Esophagus muscularis mucosa (tissue), 4 donors: Measurements from ENCODE around the gene ZNF560. TPM values are rescaled to one million over a fixed set of nuclear protein-coding genes. Genes with fewer than 3 reads are reported as not detected.

Source experiments
- DNase-seq: peaks from one replicate; pipeline ENCODE4 v3.0.0-alpha.2; 2017; ENCODE audit errors: extremely low spot score
- H3K27ac ChIP-seq, 4 donors: fragments of 200-600 bp; sonication (generic); replicated peaks in 1 of 4; 1 replicate in 3 of 4; 2 replicates in 1 of 4; pipeline ENCODE4 v1.5.1; 2016 to 2019; ENCODE audit warnings: mild to moderate bottlenecking in 1 of 4
- H3K27me3 ChIP-seq, 4 donors: fragments of 200-600 bp; sonication (generic); one replicate each; pipeline versions ENCODE4 v1.5.1 to v1.6.0; 2016 to 2019
- H3K36me3 ChIP-seq, 4 donors: fragments of 200-600 bp; sonication (generic); one replicate each; pipeline ENCODE4 v1.5.1; 2016 to 2019
- H3K4me1 ChIP-seq, 4 donors: fragments of 200-600 bp; sonication (generic); one replicate each; pipeline ENCODE4 v1.5.1; 2016 to 2019
- H3K4me3 ChIP-seq, 4 donors: fragments of 200-600 bp; sonication (generic); 1 replicate in 2 of 4; 2 replicates in 2 of 4; pipeline ENCODE4 v1.5.1; 2016 to 2019; ENCODE audit warnings: mild to moderate bottlenecking in 4 of 4, moderate library complexity in 1 of 4
- H3K9me3 ChIP-seq, 4 donors: fragments of 200-600 bp; sonication (generic); 1 replicate in 3 of 4; 2 replicates in 1 of 4; pipeline ENCODE4 v1.5.1; 2016 to 2019
- EP300 ChIP-seq: sonication (generic); formaldehyde crosslinking; IDR thresholded peaks from one replicate; pipeline ENCODE4 v1.6.1; 2017; ENCODE audit warnings: antibody characterized with exemption
- POLR2A ChIP-seq: fragments of 450-650 bp; IDR thresholded peaks from one replicate; pipeline ENCODE4 v1.6.1; 2017; ENCODE audit warnings: antibody characterized with exemption, moderate library complexity, mild to moderate bottlenecking, low read depth
- POLR2AphosphoS5 ChIP-seq, 2 donors: sonication (generic); formaldehyde crosslinking; IDR thresholded peaks; one replicate each; pipeline ENCODE4 v1.6.1; 2017; ENCODE audit warnings: antibody characterized with exemption in 2 of 2
- WGBS: methylation state at CpG from one replicate; pipeline ENCODE4 v1.1.5; 2018; 5-methylcytosine and 5-hydroxymethylcytosine counted together
- intact Hi-C: fragments of 100-400 bp; cut with DNase I; formaldehyde crosslinking; loops from one replicate; pipeline ENCODE4 v1.15.1; 2023
- total RNA-seq, 4 donors: library from RNA; depleted of rRNA; stranded (reverse); fragments of >200 nt; gene quantifications; one replicate each; pipeline versions ENCODE4 v1.1.0 to v1.2.1, GENCODE V29; 2016
- TF ChIP-seq, protein P1 (sequence below), 3 experiments: fragments of 200-600 bp in 2 of 3; fragments of 450-650 bp in 1 of 3; sonication (generic) in 2 of 3; IDR thresholded peaks; one replicate each; pipeline ENCODE4 v1.5.1; 2017 to 2019; ENCODE audit warnings: antibody characterized with exemption in 3 of 3, mild to moderate bottlenecking in 2 of 3, moderate library complexity in 1 of 3

ZNF560 gene
- total RNA-seq, 4 donors from 2014 or later = not detected

DNA sequence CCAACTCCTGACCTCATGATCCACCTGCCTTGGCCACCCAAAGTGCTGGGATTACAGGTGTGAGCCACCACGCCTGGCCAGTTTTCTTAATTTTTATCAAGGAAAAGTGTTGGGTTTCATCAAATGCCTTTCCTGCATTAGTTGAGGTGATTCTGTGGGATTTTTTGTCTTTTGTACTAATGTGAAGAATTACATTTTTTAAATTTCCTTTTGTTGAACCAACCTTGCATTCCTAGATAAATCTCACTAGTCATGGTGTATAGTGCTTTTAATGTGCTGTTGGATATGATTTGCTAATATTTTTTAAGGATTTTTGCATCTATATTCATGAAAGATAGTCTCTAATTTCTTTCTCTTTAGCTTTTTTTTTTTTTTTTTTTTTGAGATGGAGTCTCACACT, 2.4 kb upstream of the ZNF560 start:
- Histone ChIP-seq H3K36me3 (no peaks in the 10 kb centered on the region), H3K4me3 (no peak overlapping the region), H3K27me3 (peaks cover 0 to 25% (median 3%) of the 10 kb centered on the region in 4 donors), H3K9me3 (peaks cover 0 to 99% (median 92%) of the 10 kb centered on the region in 4 donors), H3K27ac (no peak overlapping the region), H3K4me1 (no peaks in the 10 kb centered on the region)
- intact Hi-C loops = no loop called here
- no peak for TF ChIP-seq EP300
- TF ChIP-seq POLR2A = no peak
- TF ChIP-seq POLR2AphosphoS5 (IDR thresholded peaks at IDR 0.05) = no peak
- TF ChIP-seq, protein P1, sequence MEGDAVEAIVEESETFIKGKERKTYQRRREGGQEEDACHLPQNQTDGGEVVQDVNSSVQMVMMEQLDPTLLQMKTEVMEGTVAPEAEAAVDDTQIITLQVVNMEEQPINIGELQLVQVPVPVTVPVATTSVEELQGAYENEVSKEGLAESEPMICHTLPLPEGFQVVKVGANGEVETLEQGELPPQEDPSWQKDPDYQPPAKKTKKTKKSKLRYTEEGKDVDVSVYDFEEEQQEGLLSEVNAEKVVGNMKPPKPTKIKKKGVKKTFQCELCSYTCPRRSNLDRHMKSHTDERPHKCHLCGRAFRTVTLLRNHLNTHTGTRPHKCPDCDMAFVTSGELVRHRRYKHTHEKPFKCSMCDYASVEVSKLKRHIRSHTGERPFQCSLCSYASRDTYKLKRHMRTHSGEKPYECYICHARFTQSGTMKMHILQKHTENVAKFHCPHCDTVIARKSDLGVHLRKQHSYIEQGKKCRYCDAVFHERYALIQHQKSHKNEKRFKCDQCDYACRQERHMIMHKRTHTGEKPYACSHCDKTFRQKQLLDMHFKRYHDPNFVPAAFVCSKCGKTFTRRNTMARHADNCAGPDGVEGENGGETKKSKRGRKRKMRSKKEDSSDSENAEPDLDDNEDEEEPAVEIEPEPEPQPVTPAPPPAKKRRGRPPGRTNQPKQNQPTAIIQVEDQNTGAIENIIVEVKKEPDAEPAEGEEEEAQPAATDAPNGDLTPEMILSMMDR (IDR thresholded peaks at IDR 0.05) = no peak
- DNase-seq = no peak
- 75% methylated on average over 1 of the region's 1 CpG for WGBS

DNA sequence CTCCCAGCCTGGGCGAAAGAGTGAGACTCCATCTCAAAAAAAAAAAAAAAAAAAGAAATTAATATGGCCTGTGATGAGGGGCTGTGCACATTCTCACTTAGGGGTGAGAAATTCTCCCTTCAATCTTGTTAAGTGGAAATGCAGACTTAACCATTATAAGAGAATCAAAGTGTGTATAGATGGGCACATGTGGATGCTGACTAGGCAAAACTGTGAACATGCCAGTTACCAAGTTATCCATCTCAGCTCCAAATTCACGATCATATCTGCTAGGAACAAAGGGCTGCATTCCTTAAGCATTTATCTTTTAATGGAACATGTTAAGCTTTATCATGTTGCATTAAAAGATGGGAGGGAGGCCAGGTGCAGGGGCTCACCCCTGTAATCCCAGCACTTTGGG, 4.3 kb downstream of the ZNF560 start:
- WGBS = 80% methylated on average over 2 of the region's 2 CpGs
- H3K9me3 ChIP-seq = peaks cover 0 to 48% (median 34%) of the 10 kb centered on the region in 4 donors
- no peak overlapping the region for H3K27ac ChIP-seq
- no peak overlapping the region for H3K4me3 ChIP-seq
- peaks cover 0 to 27% (median 3%) of the 10 kb centered on the region in 4 donors for H3K27me3 ChIP-seq
- no peaks in the 10 kb centered on the region for H3K36me3 ChIP-seq
- TF ChIP-seq POLR2AphosphoS5 (IDR thresholded peaks at IDR 0.05) (no peak), EP300 (no peak), POLR2A (no peak)
- TF ChIP-seq, protein P1 (IDR thresholded peaks at IDR 0.05) = no peak
- intact Hi-C loops = no loop called here
- no peaks in the 10 kb centered on the region for H3K4me1 ChIP-seq
- DNase-seq = no peak

DNA sequence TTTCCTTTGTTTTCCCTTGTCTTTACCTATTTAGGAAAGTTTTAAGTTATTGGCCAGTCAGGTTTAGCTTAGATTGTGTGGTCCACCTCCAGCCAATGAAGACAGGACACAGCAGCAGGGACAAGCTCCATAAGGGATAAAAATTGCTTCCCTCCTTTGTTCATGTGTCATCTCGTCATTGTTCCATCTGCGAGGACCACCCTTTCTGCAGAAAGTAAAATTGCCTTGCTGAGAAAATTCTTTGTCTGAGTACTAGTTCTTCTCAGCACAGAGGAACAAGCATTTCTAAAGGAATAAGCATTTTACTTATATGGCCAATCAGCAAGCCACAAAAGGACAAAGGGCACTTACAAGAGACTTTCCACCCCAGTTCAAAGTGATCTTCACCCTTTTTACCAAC, 11.4 kb downstream of the ZNF560 start:
- Histone ChIP-seq H3K27ac (no peak overlapping the region), H3K36me3 (no peaks in the 10 kb centered on the region), H3K4me3 (no peak overlapping the region), H3K27me3 (no peaks in the 10 kb centered on the region), H3K4me1 (no peaks in the 10 kb centered on the region), H3K9me3 (peaks cover 0 to 57% (median 45%) of the 10 kb centered on the region in 4 donors)
- intact Hi-C loops = no loop called here
- WGBS = 93% methylated on average over 2 of the region's 2 CpGs
- DNase-seq = no peak
- TF ChIP-seq, protein P1 (IDR thresholded peaks at IDR 0.05) = no peak
- TF ChIP-seq EP300 (no peak), POLR2A (no peak), POLR2AphosphoS5 (IDR thresholded peaks at IDR 0.05) (no peak)

DNA sequence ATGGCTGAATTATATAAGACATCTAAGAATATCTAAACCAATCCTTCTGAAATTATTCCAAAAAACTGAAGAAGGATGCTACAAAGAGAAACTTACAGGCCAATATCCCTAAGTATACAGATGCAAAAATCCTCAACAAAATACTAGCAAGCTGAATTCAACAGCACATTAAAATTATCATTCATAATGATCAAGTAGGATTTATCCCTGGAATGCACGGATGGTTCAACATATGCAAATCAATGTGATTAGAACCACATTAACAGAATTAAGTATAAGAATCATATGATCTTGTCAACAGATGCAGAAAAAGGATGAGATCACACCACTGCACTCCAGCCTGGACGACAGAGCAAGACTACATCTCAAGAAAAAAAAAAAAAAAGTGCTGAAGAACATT, 13.3 kb downstream of the ZNF560 start:
- Histone ChIP-seq H3K27me3 (no peaks in the 10 kb centered on the region), H3K27ac (no peak overlapping the region), H3K9me3 (peaks cover 0 to 61% (median 50%) of the 10 kb centered on the region in 4 donors), H3K36me3 (no peaks in the 10 kb centered on the region), H3K4me1 (no peaks in the 10 kb centered on the region), H3K4me3 (no peak overlapping the region)
- no peak for TF ChIP-seq POLR2AphosphoS5 (IDR thresholded peaks at IDR 0.05)
- TF ChIP-seq, protein P1 (IDR thresholded peaks at IDR 0.05) = no peak
- DNase-seq = no peak
- intact Hi-C loops = no loop called here
- 85% methylated on average over 2 of the region's 2 CpGs for WGBS

DNA sequence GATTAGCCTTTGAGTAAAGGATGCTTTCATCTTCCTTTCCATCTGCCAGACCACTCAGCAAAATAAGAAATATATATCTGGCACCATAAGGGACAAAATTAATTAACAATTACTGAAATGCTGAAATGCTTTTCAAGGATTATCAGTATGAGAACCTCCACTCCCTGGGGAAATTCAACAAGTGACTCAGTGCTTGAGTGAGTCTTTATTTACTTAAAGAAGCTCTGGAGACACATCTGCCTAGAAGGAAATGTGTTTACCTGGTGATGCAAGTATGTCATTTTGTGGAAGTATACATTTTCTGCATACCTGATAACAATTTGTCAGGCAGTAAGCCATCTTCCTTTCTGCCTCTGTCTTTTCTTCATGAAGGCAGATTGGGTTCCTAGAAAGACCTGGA, 23.4 kb downstream of the ZNF560 start:
- intact Hi-C loops = no loop called here
- Histone ChIP-seq H3K27ac (no peak overlapping the region), H3K9me3 (peaks cover 0 to 20% (median 11%) of the 10 kb centered on the region in 4 donors), H3K36me3 (no peaks in the 10 kb centered on the region), H3K27me3 (no peaks in the 10 kb centered on the region), H3K4me1 (no peaks in the 10 kb centered on the region), H3K4me3 (no peak overlapping the region)
- TF ChIP-seq POLR2A (no peak), EP300 (no peak), POLR2AphosphoS5 (IDR thresholded peaks at IDR 0.05) (no peak)
- TF ChIP-seq, protein P1 (IDR thresholded peaks at IDR 0.05) = no peak
- no peak for DNase-seq
